ACC112 (cell line): ENCODE results near the gene MOV10L1.

ENCODE experiments used
- H2AFZ ChIP-seq: fragments of 200-600 bp; sonication (generic); one replicate; pipeline ENCODE4 v1.6.0; 2017; ENCODE audit warnings: antibody characterized with exemption, low read length; ENCODE audit not compliant: unreplicated experiment
- H3K27ac ChIP-seq: fragments of 200-600 bp; sonication (generic); 2 replicates; pipeline ENCODE4 v1.5.1; 2014; ENCODE audit warnings: low read depth, mild to moderate bottlenecking, antibody characterized with exemption, low read length, moderate library complexity
- H3K27me3 ChIP-seq: fragments of 200-600 bp; sonication (generic); 2 replicates; pipeline ENCODE4 v1.6.1; 2014; ENCODE audit warnings: mild to moderate bottlenecking, antibody characterized with exemption, low read length, moderate library complexity, mixed read lengths; ENCODE audit not compliant: insufficient read depth
- H3K36me3 ChIP-seq: fragments of 200-600 bp; sonication (generic); 2 replicates; pipeline ENCODE4 v1.6.1; 2016; ENCODE audit warnings: mild to moderate bottlenecking, antibody characterized with exemption, low read length, moderate library complexity, mixed read lengths; ENCODE audit not compliant: insufficient read depth
- H3K4me1 ChIP-seq: fragments of 200-600 bp; sonication (generic); one replicate; pipeline ENCODE4 v1.6.1; 2016; ENCODE audit warnings: low read length, mixed read lengths; ENCODE audit not compliant: insufficient read depth, unreplicated experiment, control insufficient read depth
- H3K4me3 ChIP-seq: fragments of 200-600 bp; sonication (generic); 2 replicates; pipeline ENCODE4 v1.5.1; 2014; ENCODE audit warnings: mild to moderate bottlenecking, low read depth, low read length
- H3K79me2 ChIP-seq: fragments of 200-600 bp; sonication (generic); one replicate; pipeline ENCODE4 v1.6.0; 2016; ENCODE audit warnings: low read length; ENCODE audit not compliant: control insufficient read depth, unreplicated experiment, insufficient read depth

Gene MOV10L1

GRCh38 chr22:50090412-50090714 is 557 bp downstream of the MOV10L1 start:
- Histone ChIP-seq H3K27ac (no peak overlapping the region), H2AFZ (no peak overlapping the region), H3K4me1 (no peaks in the 10 kb centered on the region), H3K79me2 (no peaks in the 10 kb centered on the region), H3K36me3 (no peaks in the 10 kb centered on the region), H3K27me3 (no peaks in the 10 kb centered on the region), H3K4me3 (no peak overlapping the region)

- H3K79me2 ChIP-seq, result no peaks in the 10 kb centered on the region
- no peak overlapping the region for H3K4me3 ChIP-seq
- H3K27me3 ChIP-seq, result no peaks in the 10 kb centered on the region; the same call in 1 of the 2 replicates
- H3K36me3 ChIP-seq, result no peaks in the 10 kb centered on the region
- H3K4me1 ChIP-seq, result no peaks in the 10 kb centered on the region
- H3K27ac ChIP-seq, result no peak overlapping the region
- H2AFZ ChIP-seq, result no peak overlapping the region
Measured at GRCh38 chr22:50091092-50091768, 1.4 kb downstream of the MOV10L1 start.

GRCh38 chr22:50092342-50092741 is 2.5 kb downstream of the MOV10L1 start:
- H2AFZ ChIP-seq, result no peak overlapping the region

GRCh38 chr22:50098052-50098451 is 8.2 kb downstream of the MOV10L1 start:
- Histone ChIP-seq H3K36me3 (no peaks in the 10 kb centered on the region), H3K79me2 (no peaks in the 10 kb centered on the region), H3K4me1 (no peaks in the 10 kb centered on the region), H3K27ac (no peak overlapping the region), H3K27me3 (no peaks in the 10 kb centered on the region; the same call in 1 of the 2 replicates), H3K4me3 (no peak overlapping the region), H2AFZ (no peak overlapping the region)

More at GRCh38 chr22:50092342-50092741, 2.5 kb downstream of the MOV10L1 start:
- H3K79me2 ChIP-seq, result no peaks in the 10 kb centered on the region
- no peaks in the 10 kb centered on the region for H3K4me1 ChIP-seq
- H3K27me3 ChIP-seq, result no peaks in the 10 kb centered on the region; the same call in 1 of the 2 replicates
- no peaks in the 10 kb centered on the region for H3K36me3 ChIP-seq
- H3K27ac ChIP-seq, result no peak overlapping the region
- no peak overlapping the region for H3K4me3 ChIP-seq

GRCh38 chr22:50101870-50102565 is 12.2 kb downstream of the MOV10L1 start:
- Histone ChIP-seq H3K79me2 (no peaks in the 10 kb centered on the region), H3K27ac (no peak overlapping the region), H3K4me3 (no peak overlapping the region), H2AFZ (no peak overlapping the region), H3K36me3 (no peaks in the 10 kb centered on the region), H3K4me1 (no peaks in the 10 kb centered on the region), H3K27me3 (no peaks in the 10 kb centered on the region)

- Histone ChIP-seq H3K4me1 (no peaks in the 10 kb centered on the region), H3K27ac (no peak overlapping the region), H3K4me3 (no peak overlapping the region), H3K36me3 (no peaks in the 10 kb centered on the region), H3K27me3 (no peaks in the 10 kb centered on the region), H3K79me2 (no peaks in the 10 kb centered on the region), H2AFZ (no peak overlapping the region)
Measured at GRCh38 chr22:50102946-50103345, 13.1 kb downstream of the MOV10L1 start.

GRCh38 chr22:50104141-50104544 is 14.3 kb downstream of the MOV10L1 start:
- Histone ChIP-seq H3K36me3 (no peaks in the 10 kb centered on the region), H2AFZ (no peak overlapping the region), H3K4me3 (no peak overlapping the region), H3K79me2 (no peaks in the 10 kb centered on the region), H3K27me3 (no peaks in the 10 kb centered on the region), H3K4me1 (no peaks in the 10 kb centered on the region), H3K27ac (no peak overlapping the region)

GRCh38 chr22:50105208-50106100 is 15.6 kb downstream of the MOV10L1 start:
- Histone ChIP-seq H3K4me3 (no peak overlapping the region), H3K79me2 (no peaks in the 10 kb centered on the region), H3K4me1 (no peaks in the 10 kb centered on the region), H3K27ac (no peak overlapping the region), H3K36me3 (no peaks in the 10 kb centered on the region), H3K27me3 (no peaks in the 10 kb centered on the region), H2AFZ (no peak overlapping the region)

- Histone ChIP-seq H3K79me2 (no peaks in the 10 kb centered on the region), H3K4me1 (peaks cover 8% of the 10 kb centered on the region), H3K4me3 (no peak overlapping the region), H2AFZ (no peak overlapping the region), H3K27me3 (no peaks in the 10 kb centered on the region), H3K27ac (no peak overlapping the region), H3K36me3 (no peaks in the 10 kb centered on the region)
Measured at GRCh38 chr22:50107529-50107928, 17.7 kb downstream of the MOV10L1 start.

- Histone ChIP-seq H3K4me1 (peaks cover 15% of the 10 kb centered on the region), H2AFZ (no peak overlapping the region), H3K27ac (no peak overlapping the region), H3K27me3 (no peaks in the 10 kb centered on the region), H3K36me3 (no peaks in the 10 kb centered on the region), H3K79me2 (no peaks in the 10 kb centered on the region), H3K4me3 (no peak overlapping the region)
Measured at GRCh38 chr22:50111056-50111455, 21.2 kb downstream of the MOV10L1 start.
